H1 (cell line): ENCODE results near the gene OBSL1. TPM values are rescaled to one million over a fixed set of nuclear protein-coding genes. Genes with fewer than 3 reads are reported as not detected.

Experiments used
- CTCF ChIA-PET: fragments of 300-600 bp; sonication (Branson Sonifier 250); formaldehyde crosslinking; loops from one replicate; lab custom pipeline; 2021; ENCODE audit not compliant: partially characterized antibody; lab: Charles Lee
- POLR2A ChIA-PET: fragments of 300-600 bp; sonication (Branson Sonifier 250); formaldehyde crosslinking; loops from one replicate; lab custom pipeline; 2021; ENCODE audit warnings: inconsistent platforms; ENCODE audit not compliant: partially characterized antibody; lab: Charles Lee
- DNase-seq, 2 experiments: peaks; one replicate each; pipeline versions ENCODE4 v3.0.0 to v3.0.0-alpha.2; 2010 to 2022; ENCODE audit warnings: low spot score in 2 of 2, low read depth in 1 of 2, mixed read lengths in 1 of 2
- FAIRE-seq: peaks from 2 replicates; lab custom pipeline; 2011; peaks lifted over from hg19 to GRCh38; lab: Jason Lieb, UNC
- H2AFZ ChIP-seq: 2 replicates; pipeline ENCODE4 v1.8.1; 2012; ENCODE audit warnings: low read length, inconsistent platforms
- H2AK5ac ChIP-seq: 2 replicates; pipeline ENCODE4 v1.6.1; 2013; ENCODE audit warnings: low read depth, low read length
- H2BK120ac ChIP-seq: replicated peaks from 2 replicates; pipeline ENCODE3; 2013; ENCODE audit warnings: low read depth, low read length, inconsistent platforms
- H2BK12ac ChIP-seq: 2 replicates; pipeline ENCODE4 v1.6.1; 2013; ENCODE audit warnings: low read depth, low read length
- H2BK15ac ChIP-seq: 2 replicates; pipeline ENCODE4 v1.6.1; 2013; ENCODE audit warnings: low read length
- H2BK20ac ChIP-seq: 2 replicates; pipeline ENCODE4 v1.6.1; 2013; ENCODE audit warnings: low read length
- H2BK5ac ChIP-seq: 2 replicates; pipeline ENCODE4 v1.6.1; 2013; ENCODE audit warnings: low read depth, low read length
- H3K14ac ChIP-seq: 2 replicates; pipeline ENCODE4 v1.6.1; 2013; ENCODE audit warnings: inconsistent platforms; ENCODE audit not compliant: insufficient read length
- H3K18ac ChIP-seq: 2 replicates; pipeline ENCODE4 v1.6.1; 2013; ENCODE audit warnings: low read length; ENCODE audit errors: extremely low read depth
- H3K23ac ChIP-seq: 2 replicates; pipeline ENCODE4 v1.6.1; 2013; ENCODE audit warnings: inconsistent platforms; ENCODE audit not compliant: insufficient read length
- H3K23me2 ChIP-seq: 2 replicates; pipeline ENCODE4 v1.6.1; 2013; ENCODE audit warnings: low read depth, low read length
- H3K27ac ChIP-seq: 2 replicates; pipeline ENCODE4 v1.6.1; 2011; ENCODE audit warnings: low read depth, low read length, inconsistent platforms
- H3K27me3 ChIP-seq, 4 experiments: replicated peaks in 1 of 4; 1 replicate in 1 of 4; 2 replicates in 3 of 4; pipeline versions ENCODE4 v1.6.1 to v1.8.1; 2011 to 2013; ENCODE audit warnings: low read length in 3 of 4, mild to moderate bottlenecking in 3 of 4, inconsistent platforms in 2 of 4, mixed read lengths in 2 of 4, moderate library complexity in 1 of 4; ENCODE audit not compliant: control insufficient read depth in 3 of 4, insufficient read depth in 3 of 4; ENCODE audit errors: extremely low read depth in 1 of 4
- H3K36me3 ChIP-seq, 4 experiments: 2 replicates each; pipeline versions ENCODE4 v1.6.1 to v1.8.1; 2011 to 2013; ENCODE audit warnings: mild to moderate bottlenecking in 4 of 4, low read length in 3 of 4, moderate library complexity in 2 of 4, control low read depth in 1 of 4, inconsistent platforms in 1 of 4; ENCODE audit not compliant: insufficient read depth in 4 of 4, control insufficient read depth in 2 of 4
- H3K4ac ChIP-seq: replicated peaks from 2 replicates; pipeline ENCODE3; 2013; ENCODE audit warnings: low read length, low read depth, mixed read lengths, inconsistent platforms; ENCODE audit not compliant: insufficient read length
- H3K4me1 ChIP-seq, 4 experiments: replicated peaks in 1 of 4; 1 replicate in 1 of 4; 2 replicates in 3 of 4; pipeline versions ENCODE4 v1.6.1 to v1.8.1; 2011 to 2013; ENCODE audit warnings: low read length in 3 of 4, inconsistent platforms in 2 of 4, mixed read lengths in 1 of 4; ENCODE audit not compliant: insufficient read depth in 4 of 4, control insufficient read depth in 3 of 4
- H3K4me2 ChIP-seq, 2 experiments: 2 replicates each; pipeline versions ENCODE4 v1.6.1 to v1.8.1; 2011 to 2013; ENCODE audit warnings: low read depth in 2 of 2, low read length in 2 of 2, control low read depth in 1 of 2, inconsistent platforms in 1 of 2, mild to moderate bottlenecking in 1 of 2; ENCODE audit not compliant: insufficient read depth in 1 of 2
- H3K4me3 ChIP-seq, 4 experiments: fragments of 200-600, 300-600 bp in 1 of 4; sonication (generic), shearing (Covaris generic), sonication (Bioruptor Twin) in 1 of 4; 2 replicates each; pipeline versions ENCODE4 v1.5.1 to v1.8.1; 2011 to 2016; ENCODE audit warnings: low read length in 4 of 4, low read depth in 3 of 4, control low read depth in 2 of 4, inconsistent platforms in 2 of 4, mild to moderate bottlenecking in 2 of 4, mixed read lengths in 1 of 4, moderate library complexity in 1 of 4; ENCODE audit not compliant: insufficient read depth in 2 of 4; ENCODE audit errors: extremely low read depth in 1 of 4
- H3K56ac ChIP-seq: replicated peaks from 2 replicates; pipeline ENCODE3; 2013; ENCODE audit warnings: low read depth, mild to moderate bottlenecking, mixed read lengths, low read length, inconsistent platforms; ENCODE audit not compliant: insufficient read length
- H3K79me1 ChIP-seq: 2 replicates; pipeline ENCODE4 v1.6.1; 2013; ENCODE audit warnings: low read depth, low read length, control low read depth
- H3K79me2 ChIP-seq, 2 experiments: 2 replicates each; pipeline versions ENCODE4 v1.6.1 to v1.8.1; 2012 to 2013; ENCODE audit warnings: low read length in 2 of 2, mild to moderate bottlenecking in 2 of 2, inconsistent platforms in 1 of 2; ENCODE audit not compliant: insufficient read depth in 2 of 2, control insufficient read depth in 1 of 2
- H3K9ac ChIP-seq, 4 experiments: replicated peaks in 1 of 4; 1 replicate in 1 of 4; 2 replicates in 3 of 4; pipeline versions ENCODE4 v1.6.1 to v1.8.1; 2011 to 2013; ENCODE audit warnings: low read depth in 3 of 4, low read length in 3 of 4, control low read depth in 2 of 4, mild to moderate bottlenecking in 2 of 4, moderate library complexity in 2 of 4, inconsistent platforms in 1 of 4; ENCODE audit errors: extremely low read depth in 1 of 4
- H3K9me3 ChIP-seq, 2 experiments: 2 replicates each; pipeline versions ENCODE4 v1.6.1 to v1.8.1; 2012 to 2013; ENCODE audit warnings: mild to moderate bottlenecking in 2 of 2, moderate library complexity in 2 of 2, control low read depth in 1 of 2, inconsistent platforms in 1 of 2, low read depth in 1 of 2, low read length in 1 of 2, mixed read lengths in 1 of 2; ENCODE audit not compliant: insufficient read depth in 2 of 2
- H4K20me1 ChIP-seq, 2 experiments: replicated peaks in 1 of 2; 2 replicates each; pipeline versions ENCODE3 to v1.8.1; 2011 to 2013; ENCODE audit warnings: inconsistent platforms in 2 of 2, low read length in 2 of 2, mild to moderate bottlenecking in 1 of 2; ENCODE audit not compliant: insufficient read depth in 2 of 2, control insufficient read depth in 1 of 2
- H4K5ac ChIP-seq: 2 replicates; pipeline ENCODE4 v1.6.1; 2013; ENCODE audit warnings: low read length, low read depth, mixed read lengths, inconsistent platforms; ENCODE audit not compliant: insufficient read length
- H4K8ac ChIP-seq: 2 replicates; pipeline ENCODE4 v1.8.0; 2013; ENCODE audit warnings: mild to moderate bottlenecking, moderate library complexity, low read length, inconsistent platforms; ENCODE audit not compliant: insufficient read depth; ENCODE audit errors: extremely low read depth
- H4K91ac ChIP-seq: replicated peaks from 2 replicates; pipeline ENCODE3; 2013; ENCODE audit warnings: low read length, mixed read lengths, inconsistent platforms; ENCODE audit not compliant: insufficient read length
- ATF2 ChIP-seq: IDR thresholded peaks from 2 replicates; pipeline ENCODE4 v1.6.1; 2012; ENCODE audit warnings: low read length, inconsistent platforms
- BACH1 ChIP-seq: IDR thresholded peaks from 2 replicates; pipeline ENCODE4 v1.6.1; 2012; ENCODE audit warnings: low read length, improper control_type of control experiment
- BRCA1 ChIP-seq: IDR thresholded peaks from 2 replicates; pipeline ENCODE4 v1.6.1; 2012; ENCODE audit warnings: low read depth, low read length, improper control_type of control experiment
- HDAC2 ChIP-seq, 2 experiments: fragments of 300-600 bp in 1 of 2; sonication (generic) in 1 of 2; IDR thresholded peaks; 2 replicates each; pipeline ENCODE4 v1.6.1; 2011 to 2012; ENCODE audit warnings: low read depth in 2 of 2, low read length in 2 of 2, mild to moderate bottlenecking in 2 of 2, moderate library complexity in 2 of 2, borderline replicate concordance in 1 of 2, inconsistent platforms in 1 of 2
- MAX ChIP-seq: IDR thresholded peaks from 2 replicates; pipeline ENCODE4 v1.6.1; 2012; ENCODE audit warnings: inconsistent platforms
- POLR2A ChIP-seq, 2 experiments: IDR thresholded peaks; 1 replicate in 1 of 2; 2 replicates in 1 of 2; pipeline ENCODE4 v1.6.1; 2011; ENCODE audit warnings: low read depth in 2 of 2, low read length in 2 of 2, mild to moderate bottlenecking in 2 of 2; ENCODE audit errors: control extremely low read depth in 1 of 2
- RNF2 ChIP-seq: fragments of 200-900, 300-1000 bp; sonication (generic); IDR thresholded peaks from 2 replicates; pipeline ENCODE4 v1.7.1; 2016; ENCODE audit warnings: borderline replicate concordance, low read depth, mild to moderate bottlenecking, antibody characterized with exemption, low read length; ENCODE audit not compliant: poor library complexity, severe bottlenecking; ENCODE audit errors: missing control alignments
- SRF ChIP-seq: IDR thresholded peaks from 2 replicates; pipeline ENCODE4 v1.6.1; 2011; ENCODE audit warnings: mild to moderate bottlenecking, low read depth, low read length, moderate library complexity
- TAF7 ChIP-seq: optimal IDR thresholded peaks from 2 replicates; pipeline ENCODE3; 2011; ENCODE audit warnings: low read depth, mild to moderate bottlenecking, inconsistent platforms, low read length, moderate library complexity, borderline replicate concordance
- USF2 ChIP-seq: IDR thresholded peaks from 2 replicates; pipeline ENCODE4 v1.6.1; 2011; ENCODE audit warnings: low read length, improper control_type of control experiment
- WGBS, 2 experiments: shearing (Covaris generic) in 1 of 2; methylation state at CpG; one replicate each; pipeline versions ENCODE4 v1.1.6 to v1.1.7; 2013 to 2015; ENCODE audit warnings: low lambda C conversion rate in 2 of 2, mixed read lengths in 2 of 2, inconsistent platforms in 1 of 2, low coverage in 1 of 2, missing lambda C conversion rate in 1 of 2; ENCODE audit not compliant: insufficient replicate concordance in 2 of 2, insufficient coverage in 1 of 2, insufficient read length in 1 of 2; ENCODE audit errors: extremely low coverage in 1 of 2, missing lambda C conversion rate in 1 of 2; 5-methylcytosine and 5-hydroxymethylcytosine counted together
- polyA plus RNA-seq, 7 experiments: library from polyadenylated mRNA; depleted of rRNA in 3 of 7; stranded (reverse) in 5 of 7; unstranded in 2 of 7; fragments of >200 nt in 5 of 7; fragments of 200-250 nt in 2 of 7; gene quantifications; 1 replicate in 5 of 7; 2 replicates in 1 of 7; 4 replicates in 1 of 7; pipeline versions ENCODE4 v1.2.1 to v1.2.3, GENCODE V29; 2011 to 2013; ENCODE audit warnings: missing spikeins in 2 of 7, mixed read lengths in 2 of 7
- total RNA-seq: library from RNA; stranded (reverse); fragmentation: NEBNext Ultra II Directional; extraction: Animal tissue kit (Norgen Biotek cat#: 25700); gene quantifications from 2 replicates; pipeline ENCODE4 v1.2.1, GENCODE V29; 2021

Gene OBSL1
- total and polyA plus RNA-seq, 2 of the 8 experiments (the other 6 are each of a cell fraction or from before 2014, with no cell fraction given) = 116 to 127 TPM

GRCh38 chr2:219573166-219573565 is 1.8 kb upstream of the OBSL1 start:
- Histone ChIP-seq H3K4ac (no peak overlapping the region), H3K14ac (no peak overlapping the region), H3K4me2 (no peak overlapping the region), H2BK15ac (no peak overlapping the region), H4K20me1 (no peaks in the 10 kb centered on the region), H3K4me1 (peaks cover 7 to 36% (median 26%) of the 10 kb centered on the region in 4 experiments), H4K91ac (no peak overlapping the region), H2BK120ac (no peak overlapping the region), H3K79me1 (no peaks in the 10 kb centered on the region), H3K79me2 (peaks cover 0 to 7% of the 10 kb centered on the region in 2 experiments; a peak in 2 of 4 replicates), H2BK12ac (no peak overlapping the region), H3K56ac (no peak overlapping the region), H3K27ac (no peak overlapping the region), H2AFZ (no peak overlapping the region), H2BK20ac (no peak overlapping the region), H3K9ac (no peak overlapping the region), H2BK5ac (no peak overlapping the region), H3K36me3 (peaks cover 0 to 10% (median 0%) of the 10 kb centered on the region in 4 experiments; a peak in 3 of 8 replicates), H4K5ac (no peak overlapping the region), H2AK5ac (no peak overlapping the region), H3K18ac (no peak overlapping the region), H3K23ac (no peak overlapping the region), H3K9me3 (0 out of 4 replicates have a peak, but pooled peaks cover 0 to under 1% of the 10 kb centered on the region in 2 experiments), H3K27me3 (peaks cover 0 to 2% (median 0%) of the 10 kb centered on the region in 4 experiments; a peak in 2 of 7 replicates), H3K23me2 (peaks cover 10% of the 10 kb centered on the region; the same call in 1 of the 2 replicates), H3K4me3 (no peak overlapping the region), H4K8ac (no peak overlapping the region)
- WGBS, 2 experiments = 90% methylated on average over 5 of the region's 5 CpGs; no CpG with 5 or more reads in 1 of the 2 experiments
- no peak for FAIRE-seq
- POLR2A ChIA-PET = interaction anchor here (1.1 to 18.6 kb wide), 3 partner anchors 14 to 32 kb away, joined by 3 to 293 read pairs (median 8); no protein-coding TSS in a partner anchor
- CTCF ChIA-PET = interaction anchor here (0.6 to 2.9 kb wide), 3 partner anchors 13 to 66 kb away, joined by 3 to 34 read pairs (median 6); no protein-coding TSS in a partner anchor
- no peak for DNase-seq
- TF ChIP-seq USF2 (no peak), BRCA1 (no peak), RNF2 (no peak), TAF7 (no peak), HDAC2 (IDR thresholded peaks at IDR 0.05; ENCODE audit: borderline replicate concordance in 1 of 2, low read depth in 2 of 2, low read length in 2 of 2) (no peak), BACH1 (no peak), POLR2A (IDR thresholded peaks at IDR 0.05; ENCODE audit: control extremely low read depth in 1 of 2, low read depth in 2 of 2, low read length in 2 of 2) (no peak), MAX (no peak), ATF2 (no peak), SRF (no peak)
